ENCODE results near the gene RNFT2.

DNA sequence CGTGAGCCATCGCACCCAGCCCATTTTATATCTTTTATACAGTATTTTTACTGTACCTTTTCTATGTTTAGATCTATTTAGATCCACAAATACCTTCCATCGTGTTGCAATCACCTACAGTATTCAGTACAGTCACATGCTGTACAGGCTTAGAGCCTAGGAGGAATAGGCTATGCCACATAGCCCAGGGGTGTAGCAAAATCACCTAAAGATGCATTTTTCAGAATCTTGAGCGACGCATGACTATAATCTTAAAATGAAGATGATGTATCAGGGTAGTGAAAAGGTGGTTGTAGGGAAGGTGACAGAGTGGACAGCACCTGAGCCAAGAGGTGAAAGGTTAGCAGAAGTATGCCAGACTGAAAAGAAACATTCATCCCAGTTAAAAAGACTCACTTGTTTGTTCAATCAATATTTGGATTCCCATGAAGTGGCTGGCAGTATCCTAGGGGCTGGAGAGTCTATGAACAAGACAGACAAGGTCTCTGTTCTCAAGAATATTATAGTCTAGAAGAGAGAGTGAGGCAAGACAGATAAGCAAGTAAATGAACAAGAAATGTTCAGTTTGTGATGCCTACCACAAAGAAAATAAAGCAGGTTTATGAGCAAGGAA lies 3.9 kb upstream of the RNFT2 start:
- TF ChIP-seq POLR2A (IDR thresholded peaks at IDR 0.05; ENCODE audit: low read length) (no peak), RAD21 (conservative IDR thresholded peaks at IDR 0.05 in 1 of 2, IDR thresholded peaks at IDR 0.05 in 1 of 2) (no peak), HOXB5 (CRISPR knock-in tag; IDR thresholded peaks at IDR 0.05) (no peak)
